Adrenal gland (tissue), 12 donors: Measurements from ENCODE around the gene ADCY5. TPM values are rescaled to one million over a fixed set of nuclear protein-coding genes. Genes with fewer than 3 reads are reported as not detected.

Experiments used
- DNase-seq, 7 donors: peaks; one replicate each; pipeline ENCODE4 v3.0.0-alpha.2; 2019 to 2020
- H3K27ac ChIP-seq, 5 donors: fragments of 200-600 bp; sonication (generic) in 4 of 5; 1 replicate in 3 of 5; 2 replicates in 2 of 5; pipeline versions ENCODE4 v1.5.1 to v1.8.0; 2016 to 2020; ENCODE audit warnings: mild to moderate bottlenecking in 1 of 5
- H3K27me3 ChIP-seq: fragments of 200-600 bp; 2 replicates; pipeline ENCODE4 v1.8.0; 2021
- H3K36me3 ChIP-seq, 2 donors: fragments of 200-600 bp; replicated peaks in 1 of 2; 1 replicate in 1 of 2; 2 replicates in 1 of 2; pipeline versions ENCODE4 v1.5.1 to v1.8.0; 2018 to 2022
- H3K4me1 ChIP-seq, 2 donors: fragments of 200-600 bp; replicated peaks in 1 of 2; 1 replicate in 1 of 2; 2 replicates in 1 of 2; pipeline versions ENCODE4 v1.5.1 to v1.8.0; 2018 to 2021
- H3K4me3 ChIP-seq, 4 donors: fragments of 200-600 bp; sonication (generic) in 3 of 4; one replicate each; pipeline ENCODE4 v1.5.1; 2016 to 2018
- H3K9me3 ChIP-seq, 3 donors: fragments of 200-600 bp; sonication (generic) in 1 of 3; replicated peaks in 1 of 3; 1 replicate in 2 of 3; 2 replicates in 1 of 3; pipeline versions ENCODE4 v1.5.1 to v1.8.0; 2016 to 2021
- POLR2A ChIP-seq, 2 donors: fragments of 450-650 bp; IDR thresholded peaks; one replicate each; pipeline ENCODE4 v1.6.1; 2017; ENCODE audit warnings: antibody characterized with exemption in 2 of 2, mild to moderate bottlenecking in 2 of 2, moderate library complexity in 1 of 2
- WGBS, 4 donors: extraction: QIAGEN DNeasy Blood & Tissue Kit in 2 of 4; methylation state at CpG; one replicate each; pipeline versions ENCODE4 v1.1.5 to v1.1.7; 2013 to 2017; 5-methylcytosine and 5-hydroxymethylcytosine counted together
- intact Hi-C, 2 donors: fragments of 100-400 bp; cut with DNase I; formaldehyde crosslinking; loops; one replicate each; pipeline versions ENCODE4 v1.14.1 to v1.15.0; 2022 to 2023
- polyA plus RNA-seq, 3 donors: library from polyadenylated mRNA; stranded (reverse); fragments of 200-250 nt in 2 of 3; fragments of 350-450 nt in 1 of 3; fragmentation: Illumina TruSeq in 1 of 3; extraction: RNeasy Lipid Tissue Mini Kit (QIAGEN cat#74804) in 1 of 3; gene quantifications; one replicate each; pipeline ENCODE4 v1.2.3, GENCODE V29; 2013 to 2014
- total RNA-seq, 9 donors: library from RNA; depleted of rRNA in 4 of 9; stranded (reverse); fragments of >200 nt in 4 of 9; fragments of 120-200 nt in 1 of 9; fragmentation: NEBNext Ultra II Directional in 1 of 9; extraction: Animal tissue kit (Norgen Biotek cat#: 25700) in 1 of 9; gene quantifications; one replicate each; pipeline versions ENCODE4 v1.1.0 to v1.2.4, GENCODE V29; 2013 to 2023
- TF ChIP-seq, protein P1 (sequence below), 6 experiments: fragments of 450-650 bp in 4 of 6; fragments of 200-600 bp in 2 of 6; sonication (generic) in 1 of 6; IDR thresholded peaks; 1 replicate in 5 of 6; 2 replicates in 1 of 6; pipeline versions ENCODE4 v1.5.1 to v1.8.0; 2016 to 2021; ENCODE audit warnings: antibody characterized with exemption in 6 of 6, mild to moderate bottlenecking in 2 of 6, moderate library complexity in 1 of 6
- donor health status: healthy with polysubstance abuse.
- donor health status: Bipolar disorder and iron deficiency.
- donor health status: DM: yes; HTN: yes; CAD: no.
- donor health status: DM: no; HTN: no; CAD: no.
- donor health status: DM: no; HTN: no; CAD: no.
- donor health status: DM: yes; HTN: yes; CAD: no.

The ADCY5 gene
- total and polyA plus RNA-seq, 12 donors, result 1.2 to 12.4 (median 4.4) TPM

DNA sequence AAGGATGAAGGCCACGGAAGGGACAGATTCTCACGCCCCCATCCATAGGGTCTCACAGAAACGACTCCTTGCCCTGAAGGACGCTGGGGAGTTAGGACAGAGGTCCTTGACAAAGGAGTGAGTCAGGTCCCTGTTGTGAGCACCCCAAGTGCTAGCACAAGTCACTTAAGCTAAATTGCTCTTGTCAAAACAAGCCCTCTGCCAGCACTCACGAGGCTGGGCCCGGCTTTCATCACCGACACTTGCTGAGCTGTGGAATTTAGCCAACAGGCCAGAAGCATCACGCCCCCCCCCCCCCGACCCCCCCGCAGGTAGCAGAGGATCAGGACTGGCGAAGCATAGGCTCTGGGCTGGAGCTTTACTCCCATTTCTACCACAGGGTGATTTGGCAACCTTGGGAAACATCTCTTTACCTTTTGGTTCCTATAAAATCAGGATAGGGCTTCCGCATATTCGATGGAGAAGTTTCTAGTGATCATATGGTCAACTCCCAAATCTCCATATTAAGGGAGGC, 75.4 kb downstream of the ADCY5 start:
- Histone ChIP-seq H3K27ac (peak overlapping the region in 1 of 5 donors; percentile 6), H3K36me3 (no peaks in the 10 kb centered on the region), H3K4me3 (no peak overlapping the region), H3K27me3 (no peaks in the 10 kb centered on the region), H3K4me1 (no peaks in the 10 kb centered on the region), H3K9me3 (no peaks in the 10 kb centered on the region)
- intact Hi-C loops, result no loop called here
- DNase-seq, result no peak
- TF ChIP-seq POLR2A (IDR thresholded peaks at IDR 0.05), result no peak
- TF ChIP-seq, protein P1, sequence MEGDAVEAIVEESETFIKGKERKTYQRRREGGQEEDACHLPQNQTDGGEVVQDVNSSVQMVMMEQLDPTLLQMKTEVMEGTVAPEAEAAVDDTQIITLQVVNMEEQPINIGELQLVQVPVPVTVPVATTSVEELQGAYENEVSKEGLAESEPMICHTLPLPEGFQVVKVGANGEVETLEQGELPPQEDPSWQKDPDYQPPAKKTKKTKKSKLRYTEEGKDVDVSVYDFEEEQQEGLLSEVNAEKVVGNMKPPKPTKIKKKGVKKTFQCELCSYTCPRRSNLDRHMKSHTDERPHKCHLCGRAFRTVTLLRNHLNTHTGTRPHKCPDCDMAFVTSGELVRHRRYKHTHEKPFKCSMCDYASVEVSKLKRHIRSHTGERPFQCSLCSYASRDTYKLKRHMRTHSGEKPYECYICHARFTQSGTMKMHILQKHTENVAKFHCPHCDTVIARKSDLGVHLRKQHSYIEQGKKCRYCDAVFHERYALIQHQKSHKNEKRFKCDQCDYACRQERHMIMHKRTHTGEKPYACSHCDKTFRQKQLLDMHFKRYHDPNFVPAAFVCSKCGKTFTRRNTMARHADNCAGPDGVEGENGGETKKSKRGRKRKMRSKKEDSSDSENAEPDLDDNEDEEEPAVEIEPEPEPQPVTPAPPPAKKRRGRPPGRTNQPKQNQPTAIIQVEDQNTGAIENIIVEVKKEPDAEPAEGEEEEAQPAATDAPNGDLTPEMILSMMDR (IDR thresholded peaks at IDR 0.05), result no peak
- 51 to 76% (median 57%) methylated on average over 10 to 13 of the region's 13 CpGs for WGBS, 4 donors

DNA sequence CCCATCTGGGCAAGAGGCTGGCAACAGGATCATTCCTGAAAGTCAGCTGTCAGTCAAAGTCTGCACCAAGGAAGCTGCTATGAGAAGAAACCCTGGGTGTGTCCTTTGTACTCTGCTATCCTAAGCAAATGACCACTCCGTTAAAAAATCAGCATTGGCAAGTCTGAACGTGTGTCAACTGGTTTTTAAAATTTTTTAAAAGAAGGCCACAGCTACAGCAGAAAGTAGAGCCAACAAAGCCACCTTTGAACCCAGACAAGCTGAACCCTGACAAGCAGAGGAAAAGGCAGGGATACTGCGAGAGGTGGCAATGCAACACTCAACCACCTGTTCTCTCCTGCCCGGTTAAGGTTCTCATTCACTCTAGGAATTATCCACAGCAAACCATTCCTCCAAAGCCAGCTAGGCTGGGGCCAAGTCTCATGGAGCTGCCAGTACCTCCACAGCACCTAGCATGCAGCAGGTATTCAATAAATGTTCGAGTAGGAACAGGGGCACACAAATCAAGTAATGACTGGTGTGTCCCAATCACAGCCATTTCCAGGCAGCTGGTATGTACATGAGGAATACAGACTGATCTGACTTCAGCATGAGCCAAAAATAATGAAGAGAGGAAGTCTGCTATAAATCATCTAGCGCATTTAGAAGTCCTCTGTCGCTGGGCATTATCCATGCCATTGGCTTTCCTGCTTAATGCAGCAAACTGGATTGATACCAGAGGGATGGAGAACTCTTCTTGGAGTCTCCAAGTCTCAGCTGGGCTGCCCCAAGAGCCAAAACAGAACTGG, 76.0 kb downstream of the ADCY5 start:
- Histone ChIP-seq H3K4me1 (no peaks in the 10 kb centered on the region), H3K9me3 (no peaks in the 10 kb centered on the region), H3K36me3 (no peaks in the 10 kb centered on the region), H3K27ac (peak overlapping the region in 1 of 5 donors; percentile 6), H3K27me3 (no peaks in the 10 kb centered on the region), H3K4me3 (no peak overlapping the region)
- intact Hi-C loops, result no loop called here
- TF ChIP-seq, protein P1 (IDR thresholded peaks at IDR 0.05), result no peak
- TF ChIP-seq POLR2A (IDR thresholded peaks at IDR 0.05), result no peak
- DNase-seq, result no peak
- 62 to 67% (median 65%) methylated on average over 7 of the region's 7 CpGs for WGBS, 4 donors

DNA sequence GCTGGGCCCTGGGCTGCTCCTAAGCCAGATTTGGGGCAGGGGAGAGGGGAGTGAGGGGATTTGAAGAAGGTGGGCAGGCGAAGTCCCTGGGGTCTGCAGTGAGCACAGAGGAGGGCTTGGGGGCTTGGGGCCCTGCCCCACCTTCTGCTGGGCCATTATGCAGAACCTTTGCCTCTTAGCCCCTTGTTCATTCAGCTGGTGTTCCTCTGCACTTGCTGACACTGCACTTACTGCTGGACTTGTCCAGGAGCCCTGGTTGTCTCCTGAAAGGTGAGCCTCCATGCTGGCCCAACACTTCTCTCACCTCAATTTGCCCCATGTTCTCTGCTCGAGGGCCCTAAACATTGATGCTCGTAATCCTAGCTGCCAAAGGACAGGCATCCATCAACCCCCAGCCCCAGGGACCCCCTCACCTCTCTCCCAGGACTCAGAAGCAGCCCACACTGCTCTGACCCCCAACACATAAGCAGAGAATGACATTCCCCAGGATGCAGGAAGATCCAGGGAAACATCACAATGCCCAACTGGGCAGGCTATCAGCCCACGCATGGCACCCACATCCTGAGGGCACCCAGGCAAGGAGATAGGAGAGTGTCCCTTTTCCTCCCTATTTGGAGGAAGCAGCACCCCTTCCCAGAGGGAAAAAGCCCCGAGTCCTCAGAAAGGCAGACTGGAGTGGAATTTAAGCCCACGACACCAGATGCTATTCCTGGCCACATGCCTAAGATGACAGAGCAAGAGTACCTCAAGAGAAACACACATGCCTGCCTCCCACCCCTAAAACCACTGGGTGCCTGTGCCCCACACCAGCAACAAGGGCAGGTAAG, 76.8 kb downstream of the ADCY5 start:
- no peak for DNase-seq
- intact Hi-C loops, result no loop called here
- Histone ChIP-seq H3K36me3 (no peaks in the 10 kb centered on the region), H3K27me3 (no peaks in the 10 kb centered on the region), H3K4me3 (no peak overlapping the region), H3K9me3 (no peaks in the 10 kb centered on the region), H3K27ac (no peak overlapping the region), H3K4me1 (no peaks in the 10 kb centered on the region)
- WGBS, 4 donors, result 68 to 85% (median 74%) methylated on average over 4 to 6 of the region's 6 CpGs
- TF ChIP-seq POLR2A (IDR thresholded peaks at IDR 0.05), result no peak
- TF ChIP-seq, protein P1 (IDR thresholded peaks at IDR 0.05), result no peak

DNA sequence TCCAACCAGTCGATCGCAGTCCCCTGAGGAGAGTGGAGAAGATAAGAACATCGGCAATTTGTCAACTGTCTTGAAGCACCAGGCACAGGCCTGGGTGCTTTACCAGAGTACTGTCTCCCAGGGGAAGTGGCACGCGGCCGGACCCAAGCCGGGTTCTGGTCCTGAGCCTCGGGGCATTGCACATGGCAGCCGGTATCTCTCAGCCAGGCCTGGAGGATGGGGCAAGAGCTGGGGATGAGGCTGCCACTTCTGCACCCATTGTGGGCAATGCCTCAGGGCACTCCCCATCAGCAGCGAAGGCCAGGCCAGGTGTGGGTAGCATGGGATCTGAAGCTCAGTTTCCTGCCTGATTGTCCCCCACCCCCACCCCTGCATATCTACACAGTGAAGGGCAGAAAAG, 77.5 kb downstream of the ADCY5 start:
- Histone ChIP-seq H3K27ac (no peak overlapping the region), H3K4me1 (no peaks in the 10 kb centered on the region), H3K27me3 (no peaks in the 10 kb centered on the region), H3K9me3 (no peaks in the 10 kb centered on the region), H3K36me3 (no peaks in the 10 kb centered on the region), H3K4me3 (no peak overlapping the region)
- TF ChIP-seq POLR2A (IDR thresholded peaks at IDR 0.05), result no peak
- TF ChIP-seq, protein P1 (IDR thresholded peaks at IDR 0.05), result no peak
- intact Hi-C loops, result no loop called here
- DNase-seq, result no peak
- WGBS, 4 donors, result 78 to 88% (median 83%) methylated on average over 7 to 10 of the region's 10 CpGs
